SK-N-MC (cell line): ENCODE data around the gene PLEKHM2.
A peak's percentile ranks its signal among the peaks of the same experiment; 100 is the strongest.

Experiments used
- DNase-seq: peaks from one replicate; pipeline ENCODE4 v3.0.0-alpha.2; 2011; ENCODE audit warnings: low read depth, low spot score
- H3K27ac ChIP-seq: fragments of 200-600 bp; sonication (generic); 2 replicates; pipeline ENCODE4 v1.5.1; 2016; ENCODE audit warnings: mixed run types
- H3K36me3 ChIP-seq: fragments of 200-600 bp; sonication (generic); 2 replicates; pipeline ENCODE4 v1.6.1; 2017; ENCODE audit warnings: antibody characterized with exemption, low read length, mixed read lengths; ENCODE audit not compliant: insufficient read depth
- H3K4me3 ChIP-seq: fragments of 200-600 bp; sonication (generic); 2 replicates; pipeline ENCODE4 v1.5.1; 2016
- H3K9ac ChIP-seq: fragments of 200-600 bp; sonication (generic); 2 replicates; pipeline ENCODE4 v1.8.0; 2017; ENCODE audit warnings: mixed run types, mixed read lengths; ENCODE audit not compliant: insufficient read length
- H3K9me3 ChIP-seq: fragments of 200-600 bp; sonication (generic); 2 replicates; pipeline ENCODE4 v1.6.1; 2017; ENCODE audit warnings: low read depth, mild to moderate bottlenecking, antibody characterized with exemption, low read length, moderate library complexity, mixed read lengths
- EZH2 ChIP-seq: fragments of 200-600 bp; sonication (generic); IDR thresholded peaks from one replicate; pipeline ENCODE4 v1.6.1; 2017; ENCODE audit warnings: antibody characterized with exemption
- FOXP2 ChIP-seq: optimal IDR thresholded peaks from 2 replicates; pipeline ENCODE3; 2011; ENCODE audit warnings: mild to moderate bottlenecking, moderate library complexity; ENCODE audit not compliant: insufficient read depth; ENCODE audit errors: extremely low read length, control extremely low read depth
- POLR2AphosphoS5 ChIP-seq: IDR thresholded peaks from 2 replicates; pipeline ENCODE4 v1.6.1; 2012; ENCODE audit warnings: mild to moderate bottlenecking, low read depth, low read length, borderline replicate concordance

The PLEKHM2 gene

DNA sequence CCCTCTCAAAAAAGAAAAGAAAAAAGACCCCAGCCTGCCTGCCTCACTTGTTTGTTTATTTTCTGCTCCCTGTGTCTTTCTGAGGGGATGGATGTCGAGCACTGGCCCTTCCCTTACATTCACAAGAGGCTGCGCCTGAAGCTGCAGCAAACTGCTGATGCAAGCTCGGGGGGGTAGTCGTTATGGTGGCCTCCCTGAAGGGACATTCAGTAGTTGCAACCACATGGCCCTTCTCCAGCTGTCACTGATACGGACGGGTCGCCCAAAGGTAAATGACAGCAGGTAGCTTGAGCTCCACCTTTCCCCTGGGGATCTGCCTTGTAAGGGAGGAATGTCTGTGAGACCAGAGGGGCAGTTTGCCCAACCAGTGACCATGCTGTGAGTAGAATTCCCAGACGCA lies 17.7 kb downstream of the PLEKHM2 start:
- no peak overlapping the region for H3K4me3 ChIP-seq
- no peaks in the 10 kb centered on the region for H3K9me3 ChIP-seq
- H3K9ac ChIP-seq = no peak overlapping the region
- DNase-seq = no peak
- H3K27ac ChIP-seq = no peak overlapping the region
- H3K36me3 ChIP-seq = 0 out of 2 replicates have a peak, but pooled peaks cover 1% of the 10 kb centered on the region
- TF ChIP-seq POLR2AphosphoS5 (no peak), FOXP2 (no peak), EZH2 (no peak)

DNA sequence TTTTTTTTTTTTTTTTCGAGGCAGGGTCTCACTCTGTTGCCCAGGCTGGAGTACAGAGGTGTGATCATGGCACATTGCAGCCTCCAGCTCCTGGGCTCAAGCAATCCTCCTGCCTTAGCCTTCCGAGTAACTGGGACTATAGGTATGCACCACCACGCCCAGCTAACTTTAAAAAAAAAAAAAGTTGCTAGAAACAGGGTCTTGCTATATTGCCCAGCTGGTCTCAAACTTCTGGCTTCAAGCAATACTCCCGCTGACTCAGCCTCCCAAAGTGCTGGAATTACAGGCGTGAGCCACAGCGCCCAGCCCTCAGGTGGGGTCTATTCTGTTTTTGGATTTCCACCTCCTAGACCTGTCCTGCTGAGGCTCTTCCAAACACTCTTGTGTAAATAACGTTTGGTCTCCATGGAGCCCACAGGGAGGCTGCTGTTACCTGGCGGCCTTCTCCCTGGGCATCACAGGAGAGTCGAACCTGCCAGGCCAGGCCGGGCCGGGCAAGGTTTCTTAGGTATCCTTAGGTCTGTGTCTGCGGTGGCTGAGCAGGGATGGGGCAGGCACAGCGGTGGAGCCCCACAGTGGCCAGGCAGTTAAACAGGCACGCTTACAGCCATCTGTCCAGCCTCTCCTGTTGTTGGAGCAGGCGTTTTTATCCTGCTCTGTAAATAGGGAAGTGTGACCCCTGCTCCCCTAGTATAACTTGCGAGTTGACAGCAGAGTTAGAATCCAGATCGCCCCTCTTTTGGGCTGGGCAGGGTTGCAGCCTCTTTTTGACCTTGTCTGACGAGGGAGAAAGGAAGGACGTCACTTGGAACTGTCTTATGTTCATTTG lies 18.8 kb downstream of the PLEKHM2 start:
- Histone ChIP-seq H3K9me3 (no peaks in the 10 kb centered on the region), H3K36me3 (no peaks in the 10 kb centered on the region), H3K4me3 (peak overlapping the region; percentile 27), H3K27ac (peak overlapping the region; percentile 79), H3K9ac (peak overlapping the region; percentile 48)
- DNase-seq = no peak
- TF ChIP-seq FOXP2 (no peak), EZH2 (no peak), POLR2AphosphoS5 (no peak)

- peak; percentile 18 for DNase-seq
- TF ChIP-seq EZH2 = no peak
- TF ChIP-seq FOXP2 = no peak
- TF ChIP-seq POLR2AphosphoS5 = no peak
- H3K4me3 ChIP-seq = peak overlapping the region; percentile 27
- peak overlapping the region; percentile 79 for H3K27ac ChIP-seq
- no peaks in the 10 kb centered on the region for H3K36me3 ChIP-seq
- no peaks in the 10 kb centered on the region for H3K9me3 ChIP-seq
- H3K9ac ChIP-seq = peak overlapping the region; percentile 53
Measured at GRCh38 chr1:15703562-15703961, 19.4 kb downstream of the PLEKHM2 start.

DNA sequence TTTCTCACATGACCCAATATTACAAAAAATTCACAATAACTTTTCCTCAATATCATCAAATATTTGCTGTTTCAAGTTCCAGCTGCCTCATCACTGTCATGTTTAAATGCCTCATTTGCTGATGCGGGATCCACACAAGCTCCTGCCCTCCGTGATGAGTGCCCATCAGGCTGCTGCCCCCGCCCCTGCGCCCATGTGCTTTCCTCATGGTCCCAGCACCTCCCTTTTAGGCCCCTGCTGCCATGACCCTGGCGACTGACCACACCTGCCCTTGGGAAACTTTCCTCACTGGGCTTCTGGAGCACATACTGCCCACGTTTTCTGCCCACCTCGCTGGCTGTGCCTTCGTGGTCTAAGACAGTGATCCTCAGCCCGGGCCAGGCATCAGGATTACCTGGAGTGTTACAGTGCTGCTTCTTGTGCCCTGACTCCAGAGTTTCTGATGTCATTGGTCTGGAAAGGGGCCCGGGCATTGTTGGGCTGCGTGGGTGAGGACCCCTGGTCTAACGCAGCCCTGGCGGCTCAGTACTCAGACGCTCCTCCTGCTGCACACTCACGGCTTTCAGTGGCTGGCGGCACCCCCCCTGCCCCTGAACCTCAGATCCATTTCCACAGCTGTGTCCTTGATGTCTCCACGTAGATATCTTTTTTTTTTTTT lies 20.5 kb downstream of the PLEKHM2 start:
- H3K4me3 ChIP-seq = no peak overlapping the region
- no peak for DNase-seq
- H3K36me3 ChIP-seq = no peaks in the 10 kb centered on the region
- TF ChIP-seq EZH2 (no peak), POLR2AphosphoS5 (no peak), FOXP2 (no peak)
- H3K9ac ChIP-seq = no peak overlapping the region
- H3K27ac ChIP-seq = no peak overlapping the region
- no peaks in the 10 kb centered on the region for H3K9me3 ChIP-seq

DNA sequence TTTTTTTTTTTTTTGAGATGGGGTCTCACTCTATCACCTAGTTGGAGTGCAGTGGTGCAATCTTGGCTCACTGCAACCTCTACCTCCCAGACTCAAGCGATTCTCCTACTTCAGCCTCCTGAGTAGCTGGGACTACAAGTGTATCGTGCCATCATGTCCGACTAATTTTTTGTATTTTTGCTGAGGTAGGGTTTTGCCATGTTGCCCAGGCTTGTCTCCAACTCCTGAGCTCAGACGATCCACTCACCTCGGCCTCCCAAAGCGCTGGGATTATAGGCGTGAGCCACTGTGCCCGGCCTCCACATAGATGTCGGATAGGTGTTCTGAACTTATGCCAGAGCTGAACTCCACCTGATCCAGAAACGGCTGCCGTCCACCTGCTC lies 21.1 kb downstream of the PLEKHM2 start:
- H3K36me3 ChIP-seq = no peaks in the 10 kb centered on the region
- no peak overlapping the region for H3K9ac ChIP-seq
- no peak overlapping the region for H3K27ac ChIP-seq
- TF ChIP-seq EZH2 (no peak), FOXP2 (no peak), POLR2AphosphoS5 (no peak)
- no peak for DNase-seq
- no peaks in the 10 kb centered on the region for H3K9me3 ChIP-seq
- H3K4me3 ChIP-seq = no peak overlapping the region

DNA sequence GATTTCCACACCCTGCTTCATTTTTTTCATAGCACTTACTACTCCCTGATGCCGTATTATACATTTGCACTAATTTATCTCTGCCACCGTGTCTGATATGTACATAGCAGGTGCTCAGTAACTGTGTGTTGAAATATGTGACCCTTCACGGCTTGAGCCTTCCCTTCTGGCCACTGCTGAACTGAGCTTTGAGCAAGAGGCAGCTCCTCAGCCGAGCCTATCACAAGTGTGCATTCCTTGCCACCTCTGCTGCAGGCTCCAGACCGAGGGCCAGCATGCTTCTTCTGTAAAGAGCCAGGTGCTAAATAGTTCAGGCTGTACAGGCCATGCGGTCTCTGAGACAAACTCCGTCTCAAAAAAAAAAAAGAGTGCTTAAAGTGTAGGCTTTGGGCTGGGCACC lies 22.6 kb downstream of the PLEKHM2 start:
- no peaks in the 10 kb centered on the region for H3K9me3 ChIP-seq
- H3K9ac ChIP-seq = no peak overlapping the region
- no peak overlapping the region for H3K4me3 ChIP-seq
- DNase-seq = no peak
- no peak for TF ChIP-seq EZH2
- no peak for TF ChIP-seq POLR2AphosphoS5
- no peak for TF ChIP-seq FOXP2
- H3K27ac ChIP-seq = no peak overlapping the region
- no peaks in the 10 kb centered on the region for H3K36me3 ChIP-seq

DNA sequence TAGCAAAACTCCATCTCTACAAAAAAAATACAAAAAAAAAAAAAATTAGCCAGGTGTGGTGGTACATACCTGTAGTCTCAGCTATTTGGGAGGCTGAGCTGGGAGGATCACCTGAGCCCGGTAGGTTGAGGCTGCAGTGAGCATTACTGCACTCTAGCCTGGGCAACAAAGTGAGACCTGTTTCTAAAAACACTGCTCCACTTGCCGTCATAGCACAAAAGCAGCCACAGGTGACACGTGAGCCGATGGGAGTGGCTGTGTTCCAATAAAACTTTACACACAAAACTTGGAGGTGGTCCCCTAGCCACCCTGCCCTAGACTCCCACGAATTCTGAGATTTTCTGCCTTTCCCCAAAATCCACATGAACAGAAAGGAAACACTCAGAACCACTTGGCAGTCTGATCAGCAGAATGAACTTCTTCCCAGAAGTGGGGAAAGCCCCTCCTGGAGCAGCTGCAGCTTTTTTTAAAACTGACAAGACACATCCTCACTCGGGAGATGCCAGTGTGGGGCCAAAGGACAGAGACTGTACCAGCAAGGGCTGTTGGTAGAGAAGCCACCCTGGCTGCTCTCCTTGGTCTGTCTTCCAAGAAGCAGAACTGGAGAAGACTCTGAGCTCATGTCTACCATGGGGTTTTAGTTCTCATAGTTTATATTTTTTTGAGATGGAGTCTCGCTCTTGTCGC lies 23.3 kb downstream of the PLEKHM2 start:
- H3K27ac ChIP-seq = no peak overlapping the region
- no peak for DNase-seq
- no peak overlapping the region for H3K9ac ChIP-seq
- no peak overlapping the region for H3K4me3 ChIP-seq
- no peaks in the 10 kb centered on the region for H3K36me3 ChIP-seq
- H3K9me3 ChIP-seq = no peaks in the 10 kb centered on the region
- TF ChIP-seq EZH2 = no peak
- no peak for TF ChIP-seq POLR2AphosphoS5
- no peak for TF ChIP-seq FOXP2

- Histone ChIP-seq H3K27ac (no peak overlapping the region), H3K9me3 (no peaks in the 10 kb centered on the region), H3K4me3 (no peak overlapping the region), H3K36me3 (no peaks in the 10 kb centered on the region), H3K9ac (no peak overlapping the region)
- TF ChIP-seq POLR2AphosphoS5 (no peak), EZH2 (no peak), FOXP2 (no peak)
- DNase-seq = no peak
Measured at GRCh38 chr1:15708486-15709137, 24.5 kb downstream of the PLEKHM2 start.
